Uterus (tissue), 4 donors: Measurements from ENCODE around the gene DHRS7B. TPM values are rescaled to one million over a fixed set of nuclear protein-coding genes. Genes with fewer than 3 reads are reported as not detected.

Experiments used
- DNase-seq, 2 donors: peaks; one replicate each; pipeline ENCODE4 v3.0.0-alpha.2; 2019 to 2020
- H3K27ac ChIP-seq, 2 donors: fragments of 200-600 bp; sonication (generic); 1 replicate in 1 of 2; 2 replicates in 1 of 2; pipeline ENCODE4 v1.5.1; 2016 to 2018
- H3K27me3 ChIP-seq, 2 donors: fragments of 200-600 bp; sonication (generic); one replicate each; pipeline ENCODE4 v1.5.1; 2018 to 2019; ENCODE audit warnings: control low read depth in 1 of 2
- H3K36me3 ChIP-seq, 2 donors: fragments of 200-600 bp; sonication (generic); one replicate each; pipeline ENCODE4 v1.5.1; 2019; ENCODE audit warnings: control low read depth in 1 of 2
- H3K4me1 ChIP-seq, 2 donors: fragments of 200-600 bp; sonication (generic); one replicate each; pipeline ENCODE4 v1.5.1; 2018 to 2019; ENCODE audit warnings: control low read depth in 1 of 2
- H3K4me3 ChIP-seq, 2 donors: fragments of 200-600 bp; sonication (generic); 1 replicate in 1 of 2; 2 replicates in 1 of 2; pipeline ENCODE4 v1.5.1; 2018 to 2019; ENCODE audit warnings: mild to moderate bottlenecking in 1 of 2
- H3K9me3 ChIP-seq, 2 donors: fragments of 200-600 bp; sonication (generic); one replicate each; pipeline ENCODE4 v1.5.1; 2019; ENCODE audit warnings: control low read depth in 1 of 2
- CTCF ChIP-seq, 4 experiments: fragments of 200-600 bp in 2 of 4; fragments of 450-650 bp in 2 of 4; sonication (generic) in 2 of 4; IDR thresholded peaks; one replicate each; pipeline ENCODE4 v1.5.1; 2016 to 2019; ENCODE audit warnings: antibody characterized with exemption in 4 of 4, mild to moderate bottlenecking in 2 of 4, moderate library complexity in 1 of 4
- POLR2A ChIP-seq, 2 donors: fragments of 450-650 bp; IDR thresholded peaks; one replicate each; pipeline ENCODE4 v1.6.1; 2016; ENCODE audit warnings: antibody characterized with exemption in 2 of 2, mild to moderate bottlenecking in 1 of 2, moderate library complexity in 1 of 2
- intact Hi-C: fragments of 100-400 bp; cut with DNase I; formaldehyde crosslinking; loops from one replicate; pipeline ENCODE4 v1.15.1; 2023; ENCODE audit warnings: low total_unique reads
- total RNA-seq, 4 donors: library from RNA; depleted of rRNA in 3 of 4; stranded (reverse); fragments of >200 nt in 3 of 4; gene quantifications; one replicate each; pipeline versions ENCODE4 v1.1.0 to v1.2.4, GENCODE V29; 2014 to 2023
- donor health status: DM: yes; HTN: yes; CAD: no.

The DHRS7B gene
- total RNA-seq, 4 donors from 2014 or later = 21.5 to 42.6 (median 30.0) TPM

- no peak overlapping the region for H3K27ac ChIP-seq
- H3K9me3 ChIP-seq = no peaks in the 10 kb centered on the region
- intact Hi-C loops = no loop called here
- no peak overlapping the region for H3K4me3 ChIP-seq
- H3K36me3 ChIP-seq = no peaks in the 10 kb centered on the region
- no peaks in the 10 kb centered on the region for H3K27me3 ChIP-seq
- no peak for DNase-seq
- H3K4me1 ChIP-seq = no peaks in the 10 kb centered on the region
- no peak for TF ChIP-seq POLR2A (IDR thresholded peaks at IDR 0.05)
- no peak for TF ChIP-seq CTCF (IDR thresholded peaks at IDR 0.05)
Measured at GRCh38 chr17:21202512-21202911, 75.7 kb downstream of the DHRS7B start.

GRCh38 chr17:21204935-21205334, 78.2 kb downstream of the DHRS7B start:
- no peak for DNase-seq
- Histone ChIP-seq H3K4me1 (no peaks in the 10 kb centered on the region), H3K27me3 (no peaks in the 10 kb centered on the region), H3K9me3 (no peaks in the 10 kb centered on the region), H3K36me3 (no peaks in the 10 kb centered on the region), H3K4me3 (no peak overlapping the region), H3K27ac (no peak overlapping the region)
- TF ChIP-seq POLR2A (IDR thresholded peaks at IDR 0.05) (no peak), CTCF (IDR thresholded peaks at IDR 0.05) (no peak)
- intact Hi-C loops = no loop called here

GRCh38 chr17:21208352-21208751, 81.6 kb downstream of the DHRS7B start:
- Histone ChIP-seq H3K27ac (no peak overlapping the region), H3K4me1 (peaks cover 8 to 10% of the 10 kb centered on the region in 2 donors)
- intact Hi-C loops = no loop called here

GRCh38 chr17:21209511-21210175, 82.9 kb downstream of the DHRS7B start:
- H3K36me3 ChIP-seq = no peaks in the 10 kb centered on the region
- no peaks in the 10 kb centered on the region for H3K27me3 ChIP-seq
- no peak overlapping the region for H3K4me3 ChIP-seq
- no peaks in the 10 kb centered on the region for H3K9me3 ChIP-seq
- no peak for DNase-seq
- H3K27ac ChIP-seq = no peak overlapping the region
- TF ChIP-seq POLR2A (IDR thresholded peaks at IDR 0.05) = no peak
- no peak for TF ChIP-seq CTCF (IDR thresholded peaks at IDR 0.05)
- intact Hi-C loops = no loop called here
- H3K4me1 ChIP-seq = peaks cover 8 to 10% of the 10 kb centered on the region in 2 donors

More at GRCh38 chr17:21208352-21208751, 81.6 kb downstream of the DHRS7B start:
- TF ChIP-seq CTCF (IDR thresholded peaks at IDR 0.05) = no peak
- TF ChIP-seq POLR2A (IDR thresholded peaks at IDR 0.05) = no peak
- Histone ChIP-seq H3K36me3 (no peaks in the 10 kb centered on the region), H3K9me3 (no peaks in the 10 kb centered on the region), H3K4me3 (no peak overlapping the region), H3K27me3 (no peaks in the 10 kb centered on the region)
- DNase-seq = no peak

- no peaks in the 10 kb centered on the region for H3K27me3 ChIP-seq
- H3K36me3 ChIP-seq = no peaks in the 10 kb centered on the region
- no peak overlapping the region for H3K27ac ChIP-seq
- peaks cover 8 to 10% of the 10 kb centered on the region in 2 donors for H3K4me1 ChIP-seq
- intact Hi-C loops = no loop called here
- DNase-seq = no peak
- H3K9me3 ChIP-seq = no peaks in the 10 kb centered on the region
- H3K4me3 ChIP-seq = no peak overlapping the region
- no peak for TF ChIP-seq CTCF (IDR thresholded peaks at IDR 0.05)
- TF ChIP-seq POLR2A (IDR thresholded peaks at IDR 0.05) = no peak
Measured at GRCh38 chr17:21210411-21211076, 83.8 kb downstream of the DHRS7B start.
